Measurements from ENCODE around the gene KIAA0319L.

DNA sequence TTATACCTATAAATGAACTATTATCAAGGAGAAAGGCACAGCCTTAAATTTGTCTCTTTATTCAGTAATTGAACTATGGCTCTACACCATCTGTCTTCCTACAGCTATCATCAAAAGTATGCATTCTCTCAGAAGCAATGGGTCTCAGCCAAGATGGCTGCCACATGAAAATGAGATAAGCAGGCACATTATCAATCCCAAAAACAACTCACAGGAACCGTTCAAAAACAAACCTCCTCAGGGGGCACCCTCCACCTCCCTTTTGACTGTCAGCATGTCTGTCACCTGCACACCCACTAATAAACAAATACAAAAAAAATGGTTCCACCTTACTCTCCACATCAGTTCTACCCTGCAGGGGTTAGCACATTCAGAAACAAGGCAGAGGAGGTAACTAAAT is 23.6 kb downstream of the KIAA0319L start:
- TF ChIP-seq, protein P1, sequence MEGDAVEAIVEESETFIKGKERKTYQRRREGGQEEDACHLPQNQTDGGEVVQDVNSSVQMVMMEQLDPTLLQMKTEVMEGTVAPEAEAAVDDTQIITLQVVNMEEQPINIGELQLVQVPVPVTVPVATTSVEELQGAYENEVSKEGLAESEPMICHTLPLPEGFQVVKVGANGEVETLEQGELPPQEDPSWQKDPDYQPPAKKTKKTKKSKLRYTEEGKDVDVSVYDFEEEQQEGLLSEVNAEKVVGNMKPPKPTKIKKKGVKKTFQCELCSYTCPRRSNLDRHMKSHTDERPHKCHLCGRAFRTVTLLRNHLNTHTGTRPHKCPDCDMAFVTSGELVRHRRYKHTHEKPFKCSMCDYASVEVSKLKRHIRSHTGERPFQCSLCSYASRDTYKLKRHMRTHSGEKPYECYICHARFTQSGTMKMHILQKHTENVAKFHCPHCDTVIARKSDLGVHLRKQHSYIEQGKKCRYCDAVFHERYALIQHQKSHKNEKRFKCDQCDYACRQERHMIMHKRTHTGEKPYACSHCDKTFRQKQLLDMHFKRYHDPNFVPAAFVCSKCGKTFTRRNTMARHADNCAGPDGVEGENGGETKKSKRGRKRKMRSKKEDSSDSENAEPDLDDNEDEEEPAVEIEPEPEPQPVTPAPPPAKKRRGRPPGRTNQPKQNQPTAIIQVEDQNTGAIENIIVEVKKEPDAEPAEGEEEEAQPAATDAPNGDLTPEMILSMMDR (IDR thresholded peaks at IDR 0.05): no peak
- TF ChIP-seq POLR2A (IDR thresholded peaks at IDR 0.05): no peak
